NCI-H524 treated with DMSO at 0.1 percent for 48 hours (cell line): ENCODE measurements around the gene RABL6.
"Not testable (repeated sequence)": the region's sequence is repeated elsewhere in the genome, so short reads cannot be mapped to it uniquely, and the experiment has no call there.

Experiments
- DNase-seq: peaks from one replicate; lab custom pipeline; 2025; lab: John Stamatoyannopoulos, UW

RABL6 gene

DNA sequence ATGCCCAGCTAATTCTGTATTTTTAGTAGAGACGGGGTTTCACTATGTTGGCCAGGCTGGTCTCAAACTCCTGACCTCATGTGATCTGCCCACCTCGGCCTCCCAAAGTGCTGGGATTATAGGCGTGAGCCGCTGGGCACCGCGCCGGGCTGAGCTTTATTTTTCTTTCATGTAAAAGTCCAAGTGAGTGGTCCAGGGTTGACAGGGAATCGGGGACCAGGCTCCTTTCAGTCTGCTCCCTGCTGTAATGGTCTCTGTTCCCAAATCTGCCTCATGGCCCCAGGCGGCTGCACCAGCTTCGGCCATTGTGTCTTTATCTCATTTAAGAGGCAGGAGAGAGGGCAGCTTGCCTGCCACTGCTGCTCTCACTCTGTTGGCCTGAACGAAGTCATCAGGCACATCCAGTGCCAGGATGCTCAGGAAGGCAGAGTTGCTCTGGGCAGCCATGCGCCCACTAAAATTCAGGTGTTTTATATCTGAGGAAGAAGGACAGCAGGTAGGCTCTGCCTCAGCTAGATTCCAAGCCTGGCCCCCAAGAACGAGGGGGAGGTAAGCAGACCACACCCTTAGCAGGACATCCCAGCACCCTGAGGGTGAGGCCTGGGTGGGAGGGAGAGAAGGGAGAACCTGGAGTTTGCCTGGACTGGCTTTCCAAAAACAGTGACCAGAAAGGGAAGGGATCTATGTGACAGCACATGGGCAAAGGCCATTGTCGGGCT lies 13.3 kb upstream of the RABL6 start:
- DNase-seq = no peak

DNA sequence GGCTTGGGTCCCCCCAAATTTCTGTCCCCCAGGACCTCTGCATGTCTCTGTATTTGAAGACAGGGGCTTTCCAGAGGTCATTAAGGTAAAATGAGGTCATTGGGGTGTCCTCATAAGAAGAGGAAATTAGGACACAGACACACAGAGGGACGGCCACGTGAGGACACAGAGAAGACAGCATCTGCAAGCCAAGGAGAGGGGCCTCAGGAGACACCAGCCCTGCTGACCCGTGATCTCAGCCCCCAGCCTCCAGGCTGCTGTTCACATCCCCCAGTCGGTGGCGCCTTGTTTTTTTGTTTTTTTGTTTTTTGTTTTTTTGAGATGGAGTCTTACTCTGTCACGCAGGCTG lies 12.8 kb upstream of the RABL6 start:
- no peak for DNase-seq

DNA sequence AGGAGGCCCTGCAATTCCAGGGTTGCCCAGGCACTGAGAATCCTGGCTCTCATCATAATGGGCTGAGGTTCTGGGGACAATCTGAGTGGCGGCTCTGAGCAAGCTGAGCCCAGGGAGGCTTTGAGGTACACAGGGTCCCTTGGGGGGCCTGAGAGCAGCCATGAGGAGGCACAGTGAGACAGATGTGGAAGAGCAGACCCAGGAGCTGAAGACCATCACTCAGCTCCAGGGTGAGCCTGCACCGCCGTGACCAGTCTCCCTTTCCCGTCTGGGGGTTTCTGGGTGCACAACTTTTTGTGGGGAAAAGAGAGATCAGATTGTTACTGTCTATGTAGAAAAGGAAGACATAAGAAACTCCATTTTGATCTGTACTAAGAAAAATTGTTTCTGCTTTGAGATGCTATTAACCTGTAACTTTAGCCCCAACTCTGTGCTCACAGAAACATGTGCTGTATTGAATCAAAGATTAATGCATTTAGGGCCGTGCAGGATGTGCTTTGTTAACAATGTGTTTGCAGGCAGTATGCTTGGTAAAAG lies 11.4 kb upstream of the RABL6 start, which contains the start of gene CCDC183:
CCDC183 (plus strand) TSS at position 101 of the 537 bp plus-strand sequence; CDS start at position 161, 60 bp downstream.
- no peak for DNase-seq

DNA sequence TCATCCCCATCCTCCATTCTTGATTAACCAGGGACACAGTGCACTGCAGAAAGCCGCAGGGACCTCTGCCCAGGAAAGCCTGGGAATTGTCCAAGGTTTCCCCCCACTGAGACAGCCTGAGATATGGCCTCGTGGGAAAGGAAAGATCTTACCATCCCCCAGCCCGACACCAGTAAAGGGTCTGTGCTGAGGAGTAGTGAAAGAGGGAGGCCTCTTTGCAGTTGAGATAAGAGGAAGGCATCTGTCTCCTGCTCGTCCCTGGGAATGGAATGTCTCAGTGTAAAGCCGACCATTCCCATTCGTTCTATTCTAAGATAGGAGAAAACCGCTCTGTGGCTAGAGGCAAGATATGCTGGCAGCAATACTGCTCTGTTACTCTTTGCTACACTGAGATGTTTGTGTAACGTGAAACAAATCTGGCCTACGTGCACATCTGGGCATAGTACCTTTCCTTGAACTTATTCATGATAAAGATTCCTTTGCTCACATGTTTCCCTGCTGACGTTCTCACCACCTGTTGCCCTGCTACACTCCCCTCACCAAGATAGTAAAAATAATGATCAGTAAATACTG lies 10.9 kb upstream of the RABL6 start:
- not testable (repeated sequence) for DNase-seq

DNA sequence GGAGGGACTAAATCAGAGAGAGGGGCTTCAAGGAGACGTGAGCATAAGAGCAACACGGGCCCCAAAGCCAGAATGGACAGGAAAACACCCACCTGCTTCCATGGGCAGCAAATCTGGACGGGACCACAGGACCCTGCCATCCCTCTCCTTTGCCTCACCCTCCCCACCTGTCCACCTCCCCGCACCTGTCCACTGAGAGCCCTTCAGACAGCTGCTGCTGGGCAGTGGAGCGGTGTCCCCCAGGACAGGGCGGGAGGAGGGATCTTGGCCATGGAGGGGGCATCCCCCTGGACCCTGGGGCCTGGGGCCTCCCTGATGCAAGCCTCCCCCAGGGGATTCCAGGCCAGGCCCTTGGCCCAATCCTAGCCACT lies 9.1 kb upstream of the RABL6 start:
- DNase-seq = no peak

DNA sequence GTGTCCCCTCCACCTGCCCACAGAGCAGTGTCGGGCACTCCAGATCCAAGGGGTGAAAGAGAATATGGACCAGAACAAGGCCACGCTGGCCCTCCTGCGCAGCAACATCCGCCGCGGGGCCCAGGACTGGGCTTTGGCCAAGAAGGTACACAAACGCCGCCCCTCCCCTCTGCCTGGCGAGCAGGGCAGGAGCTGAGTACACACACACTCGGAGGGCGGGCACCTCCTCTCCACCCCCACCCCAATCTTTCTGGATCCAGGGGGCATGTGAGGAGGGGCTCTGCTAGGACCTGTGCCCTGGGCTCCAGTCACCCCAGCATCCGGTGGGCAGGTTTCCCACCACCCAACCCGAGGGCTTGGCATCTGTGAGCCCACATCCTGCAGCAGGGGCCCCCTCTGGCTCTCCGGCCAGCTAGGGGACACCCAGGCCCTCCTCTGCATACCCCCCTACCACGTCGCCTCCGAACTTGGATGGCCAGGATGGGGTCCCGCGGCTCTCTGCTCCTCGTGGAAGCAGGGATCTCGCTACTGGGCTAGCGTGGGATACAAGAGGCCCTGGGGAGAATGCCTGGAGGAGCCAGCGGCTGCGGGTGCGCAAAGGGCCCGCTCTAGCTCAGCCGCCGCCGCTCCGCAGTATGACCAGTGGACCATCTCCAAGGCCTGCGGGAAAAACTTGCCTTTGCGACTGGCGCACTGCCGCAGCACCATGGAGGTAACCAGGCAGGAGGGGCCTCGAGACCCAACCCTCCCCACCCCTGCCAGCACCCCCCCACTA lies 8.5 kb upstream of the RABL6 start:
- DNase-seq = no peak

DNA sequence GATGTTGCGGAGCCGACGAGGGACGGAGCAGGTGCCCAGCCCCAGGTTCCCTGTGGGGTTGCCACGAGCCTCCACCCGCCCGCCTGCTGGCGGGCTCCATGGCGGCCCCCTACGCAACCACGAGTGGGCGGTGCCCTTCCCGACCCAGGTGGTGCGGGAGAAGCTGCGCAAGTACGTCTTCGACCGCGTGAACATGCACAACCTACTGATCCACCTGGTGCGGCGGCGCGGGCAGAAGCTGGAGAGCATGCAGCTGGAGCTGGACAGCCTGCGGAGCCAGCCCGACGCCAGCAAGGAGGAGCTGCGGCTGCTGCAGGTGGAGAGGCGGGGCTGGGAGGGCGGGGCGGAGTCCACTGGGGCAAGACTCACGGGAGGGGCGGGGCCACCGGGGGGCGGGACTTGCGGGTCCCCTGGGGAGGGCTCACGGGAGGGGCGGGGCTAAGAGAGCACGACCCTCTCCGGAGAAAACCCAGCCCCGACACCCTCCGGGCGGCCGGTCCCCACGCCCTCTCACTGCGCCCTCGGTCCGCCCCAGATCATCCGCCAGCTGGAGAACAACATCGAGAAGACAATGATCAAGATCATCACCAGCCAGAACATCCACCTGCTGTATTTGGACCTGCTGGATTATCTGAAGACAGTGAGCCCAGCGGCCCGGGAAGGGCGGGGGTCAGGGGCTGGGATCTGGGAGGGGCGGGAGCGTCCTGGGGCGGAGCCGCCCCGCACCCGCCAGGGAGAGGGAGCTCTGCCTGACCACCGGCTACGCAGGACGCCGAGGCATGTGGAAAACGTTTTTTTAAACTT lies 7.7 kb upstream of the RABL6 start:
- DNase-seq = peak; percentile 73

DNA sequence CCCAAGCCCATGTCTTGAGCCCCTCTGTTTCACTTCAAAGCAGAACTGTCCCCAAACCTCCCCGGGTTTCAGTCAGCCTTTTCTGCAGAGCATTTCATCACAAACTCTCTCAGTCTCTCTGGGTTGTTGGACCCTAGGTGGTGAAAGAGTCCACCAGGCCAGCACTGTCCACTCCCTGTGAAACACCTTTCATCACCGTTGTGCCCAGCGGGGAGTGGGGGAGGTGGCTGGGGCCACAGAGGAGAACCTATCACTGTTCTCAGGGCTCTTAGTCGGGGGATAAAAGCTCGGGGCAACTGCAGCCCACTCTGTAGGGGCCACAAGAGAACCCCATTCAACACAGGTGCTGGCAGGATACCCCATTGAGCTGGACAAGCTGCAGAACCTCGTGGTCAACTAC lies 5.4 kb upstream of the RABL6 start:
- no peak for DNase-seq

DNA sequence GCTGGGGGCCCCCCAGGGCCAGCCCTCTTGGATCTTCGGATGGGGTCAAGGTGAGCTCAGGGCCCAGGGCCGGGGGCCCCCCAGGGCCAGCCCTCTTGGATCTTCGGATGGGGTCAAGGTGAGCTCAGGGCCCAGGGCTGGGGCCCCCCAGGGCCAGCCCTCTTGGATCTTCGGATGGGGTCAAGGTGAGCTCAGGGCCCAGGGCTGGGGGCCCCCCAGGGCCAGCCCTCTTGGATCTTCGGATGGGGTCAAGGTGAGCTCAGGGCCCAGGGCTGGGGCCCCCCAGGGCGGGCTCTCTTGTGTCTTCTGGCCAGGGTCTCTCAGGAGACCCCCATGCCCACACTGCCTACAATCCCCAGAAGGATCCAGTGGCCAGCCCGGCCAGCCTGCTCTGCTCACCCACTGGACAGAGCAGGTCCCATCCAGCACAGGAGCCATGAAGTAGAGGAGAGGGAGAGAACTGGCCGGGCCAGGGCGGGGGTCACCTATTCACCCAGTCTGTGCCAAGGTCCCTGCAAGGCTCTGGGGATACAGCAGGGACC lies 4.7 kb upstream of the RABL6 start:
- DNase-seq = not testable (repeated sequence)

DNA sequence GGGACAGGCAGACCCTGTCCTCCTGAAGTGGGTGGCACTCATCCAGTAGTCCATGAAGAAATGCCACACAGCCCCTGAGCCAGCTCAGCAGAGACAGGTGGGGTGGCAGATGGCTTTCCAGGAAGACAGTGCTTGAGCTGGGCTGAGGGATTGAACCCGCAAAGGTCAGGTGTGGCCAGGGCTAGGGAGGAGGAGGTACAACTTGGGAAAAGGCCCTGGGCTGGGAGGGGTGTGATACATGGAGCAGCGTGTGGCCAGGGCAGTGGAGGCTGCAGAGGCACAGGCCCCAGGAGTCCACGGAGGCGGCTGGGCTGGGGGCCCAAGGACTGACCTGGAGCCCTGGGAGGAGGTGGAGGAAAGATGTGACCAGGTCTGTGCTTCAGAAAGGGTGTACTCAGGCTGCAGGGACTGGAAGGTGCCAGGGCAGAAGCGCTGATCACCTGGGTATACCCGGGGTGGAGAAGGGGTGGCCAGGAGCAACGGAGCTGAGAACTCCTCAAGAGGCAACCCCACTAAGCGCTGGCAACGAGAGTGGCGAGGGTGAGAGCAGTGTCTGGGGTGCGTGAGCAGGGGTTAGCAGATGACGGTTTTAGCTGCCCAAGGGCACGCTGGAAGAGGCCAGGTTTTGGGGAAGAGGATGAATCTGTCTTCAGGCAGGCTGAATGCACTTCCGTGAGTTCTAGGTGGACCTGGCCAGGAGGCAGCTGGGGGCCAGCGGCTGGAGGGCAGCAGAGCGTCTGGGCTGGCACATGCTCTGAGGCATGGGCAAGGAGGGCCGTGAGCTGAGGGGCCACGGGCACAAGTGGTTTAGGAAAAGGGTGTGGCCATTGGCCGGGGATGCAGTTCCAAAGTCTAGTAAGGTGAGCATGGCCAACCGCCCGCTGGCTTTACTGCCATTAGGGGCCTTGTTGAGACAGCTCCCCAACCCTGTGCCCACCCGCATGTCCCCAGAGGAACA lies 3.9 kb upstream of the RABL6 start:
- DNase-seq = peak; percentile 62

DNA sequence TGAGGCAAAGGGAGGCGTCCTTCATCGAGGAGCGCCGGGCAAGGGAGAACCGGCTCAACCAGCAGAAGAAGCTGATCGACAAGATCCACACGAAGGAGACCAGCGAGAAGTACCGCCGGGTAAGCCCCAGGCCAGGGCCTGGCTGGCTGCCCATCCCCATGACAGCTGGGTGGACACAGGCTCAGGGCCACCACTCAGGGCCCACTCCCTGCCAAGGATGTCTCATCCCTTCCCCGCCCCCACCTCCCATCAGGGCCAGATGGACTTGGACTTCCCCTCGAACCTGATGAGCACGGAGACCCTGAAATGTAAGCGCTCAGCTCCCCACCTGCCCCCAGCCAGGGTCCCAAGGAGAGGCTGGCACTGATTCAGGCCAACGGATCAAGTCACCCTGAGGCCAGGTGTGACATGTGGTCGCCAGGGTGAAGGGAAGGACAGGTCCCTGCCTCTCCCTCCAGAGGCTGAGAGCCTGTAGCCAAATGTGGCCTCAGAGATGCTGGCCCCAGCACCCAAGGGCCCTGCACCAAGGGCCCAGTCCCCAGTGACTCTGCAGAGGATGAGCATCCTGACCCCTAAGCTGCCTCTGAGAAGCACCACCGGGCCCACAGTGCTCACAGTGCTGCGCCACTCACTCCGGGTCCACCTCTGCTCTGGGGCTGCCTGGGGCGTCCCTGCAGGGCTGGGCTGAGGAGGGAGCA lies 3.1 kb upstream of the RABL6 start:
- DNase-seq = no peak

DNA sequence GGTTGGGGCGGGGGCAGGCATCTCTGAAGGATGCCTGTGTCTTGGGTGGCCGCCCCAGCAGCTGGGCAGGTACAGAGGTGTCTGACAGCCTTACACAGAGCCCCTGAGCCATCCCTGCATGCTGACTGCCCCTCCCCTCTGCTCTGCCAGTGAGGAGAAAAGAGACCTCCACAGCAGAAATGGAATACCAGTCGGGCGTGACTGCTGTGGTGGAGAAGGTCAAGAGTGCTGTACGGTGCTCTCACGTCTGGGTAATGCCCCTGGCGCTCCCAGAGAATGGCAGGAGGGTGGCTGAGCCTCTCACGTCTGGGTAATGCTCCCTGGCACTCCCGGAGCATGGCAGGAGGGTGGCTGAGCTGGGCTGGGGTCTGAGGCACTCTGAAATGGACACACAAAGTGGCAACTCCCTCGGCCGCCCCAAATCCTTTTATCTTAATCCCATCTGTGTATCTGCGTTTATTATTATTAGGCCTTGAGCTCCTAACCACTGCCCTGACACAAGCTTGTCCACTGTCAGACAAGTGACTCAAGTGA lies 2.5 kb upstream of the RABL6 start:
- no peak for DNase-seq

DNA sequence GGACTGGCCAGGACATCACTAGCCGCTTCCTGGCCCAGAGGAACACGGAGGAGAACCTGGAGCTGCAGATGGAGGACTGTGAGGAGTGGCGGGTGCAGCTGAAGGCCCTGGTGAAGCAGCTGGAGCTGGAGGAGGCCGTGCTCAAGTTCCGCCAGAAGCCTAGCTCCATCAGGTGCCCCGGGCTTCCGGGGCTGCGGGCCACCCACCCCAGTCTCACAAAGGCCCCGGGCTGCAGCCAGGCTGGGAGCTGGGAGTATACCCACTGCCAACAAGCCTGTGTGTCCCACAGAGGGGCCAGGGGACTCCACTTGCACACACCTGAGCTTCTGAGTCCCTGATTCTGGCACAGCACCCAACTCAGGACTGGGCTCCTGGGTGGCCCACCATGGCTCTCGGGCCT lies 1.7 kb upstream of the RABL6 start:
- DNase-seq = no peak

DNA sequence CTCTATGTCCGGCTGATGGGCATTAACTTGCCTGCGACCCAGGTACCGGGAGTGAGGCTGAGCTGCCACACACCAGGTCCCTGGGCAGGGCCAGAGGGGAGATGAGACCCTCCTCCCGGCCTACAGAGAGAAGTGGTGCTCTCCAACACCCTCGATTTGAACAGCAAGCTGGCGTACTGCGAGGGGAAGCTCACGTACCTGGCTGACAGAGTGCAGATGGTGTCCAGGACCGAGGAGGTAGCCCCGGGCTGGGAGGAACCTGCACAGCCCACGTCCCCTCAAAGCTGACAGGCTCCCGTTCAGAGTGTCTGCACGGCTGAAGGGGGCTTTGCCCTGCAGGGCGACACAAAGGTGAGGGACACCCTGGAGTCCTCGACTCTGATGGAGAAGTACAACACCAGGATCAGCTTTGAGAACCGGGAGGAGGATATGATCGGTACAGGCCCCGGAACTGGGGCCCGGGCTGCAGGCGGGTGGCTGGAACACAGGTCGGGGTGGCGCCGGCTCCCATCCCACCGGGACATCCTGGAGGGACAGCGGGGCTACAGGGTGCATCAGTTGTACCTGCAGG lies 1.0 kb upstream of the RABL6 start:
- no peak for DNase-seq

DNA sequence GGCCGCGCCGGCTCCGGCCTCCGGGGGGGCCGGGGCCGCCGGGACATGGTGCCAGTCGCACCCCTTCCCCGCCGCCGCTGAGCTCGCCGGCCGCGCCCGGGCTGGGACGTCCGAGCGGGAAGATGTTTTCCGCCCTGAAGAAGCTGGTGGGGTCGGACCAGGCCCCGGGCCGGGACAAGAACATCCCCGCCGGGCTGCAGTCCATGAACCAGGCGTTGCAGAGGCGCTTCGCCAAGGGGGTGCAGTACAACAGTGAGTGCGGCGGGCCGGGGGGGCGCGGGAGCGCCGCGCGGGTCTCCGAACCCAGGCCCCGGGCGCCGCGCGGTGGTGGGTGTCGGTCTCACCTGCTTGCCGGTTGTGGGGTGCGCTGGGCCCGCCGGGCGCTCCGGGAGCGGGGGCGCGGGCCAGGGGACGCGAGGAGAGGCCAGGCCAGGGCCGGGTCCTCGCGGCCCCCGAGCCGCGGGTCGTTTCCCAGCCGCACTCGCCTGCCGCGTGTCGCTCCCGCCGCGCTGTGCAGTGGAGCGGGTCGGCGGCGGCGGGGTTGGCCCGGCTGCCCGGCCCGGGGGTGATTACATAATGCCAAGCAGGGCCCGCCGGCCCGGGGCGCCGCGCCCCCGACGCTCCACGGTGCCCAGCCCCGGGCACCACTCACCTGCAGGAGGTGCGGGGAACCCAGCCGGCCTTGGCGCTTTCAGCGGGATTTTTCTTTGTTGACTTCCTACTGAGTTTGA lies 492 bp downstream of the RABL6 start:
- no peak for DNase-seq

DNA sequence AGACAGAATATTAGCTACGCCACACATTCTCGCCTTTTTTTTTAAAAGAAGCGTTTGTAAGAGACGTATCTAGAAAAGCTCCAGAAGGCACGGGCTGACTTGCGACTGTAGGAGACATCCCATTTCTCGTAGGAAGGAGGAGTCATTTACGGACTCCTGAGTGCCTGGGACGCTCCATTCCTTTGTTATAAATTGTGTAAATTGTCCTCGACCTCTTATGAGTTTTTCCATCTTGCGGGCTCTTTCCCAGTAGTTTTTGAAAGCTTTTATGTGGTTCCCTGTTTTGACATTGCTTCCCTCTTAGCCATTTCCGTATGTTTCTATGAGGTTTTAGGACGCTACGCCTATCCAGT lies 1.0 kb downstream of the RABL6 start:
- DNase-seq = no peak

DNA sequence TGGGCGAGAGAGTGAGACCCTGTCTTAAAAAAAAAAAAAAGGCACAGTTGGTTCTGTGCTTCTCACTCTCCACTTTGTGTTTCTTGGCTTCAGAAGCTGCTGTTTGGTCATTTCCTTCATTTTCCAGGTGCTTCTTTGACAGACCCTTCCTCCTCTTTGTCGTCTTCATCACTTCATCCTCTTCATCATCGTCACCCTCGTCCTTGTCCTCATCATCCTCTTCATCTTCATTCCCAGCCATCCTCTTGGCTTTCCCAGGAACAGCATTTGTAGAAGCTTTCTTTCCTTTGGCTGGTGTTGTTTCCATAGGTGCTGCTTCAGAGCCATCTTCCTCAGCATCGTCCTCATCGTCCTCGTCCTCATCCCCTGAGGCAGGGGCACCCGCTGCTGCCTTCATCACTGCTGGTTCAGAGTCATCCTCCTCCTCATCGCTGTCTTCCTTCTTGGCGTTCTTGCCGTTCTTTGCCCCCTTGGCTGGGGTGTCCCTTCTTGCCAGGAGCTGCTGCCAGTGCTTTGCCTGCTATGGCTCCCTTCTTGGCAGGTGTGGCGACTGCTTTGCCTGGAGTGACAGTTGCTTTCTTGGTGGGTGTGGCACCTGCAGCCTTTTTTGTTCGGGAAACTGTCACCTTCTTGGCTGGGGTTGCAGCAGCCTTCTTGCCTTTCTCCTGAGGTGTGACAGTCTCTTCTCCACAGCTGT lies 7.1 kb downstream of the RABL6 start:
- DNase-seq = no peak

DNA sequence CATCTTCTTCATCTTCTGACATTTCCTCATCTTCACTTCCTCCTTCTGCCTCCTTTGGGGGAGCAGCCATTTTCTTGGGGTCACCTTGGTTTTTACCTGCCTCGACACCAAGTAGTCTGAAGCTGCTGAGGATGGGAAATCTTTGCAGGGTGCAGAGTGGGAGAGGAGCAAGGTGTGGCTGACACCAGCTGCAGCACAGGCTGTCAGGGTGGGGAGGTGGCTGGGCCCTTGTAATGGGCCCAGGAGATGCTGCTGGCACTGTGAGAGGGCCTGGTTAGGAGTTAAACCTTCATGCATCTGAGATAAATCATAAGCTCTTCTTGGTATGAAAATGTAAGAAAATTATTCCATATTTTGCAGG lies 7.7 kb downstream of the RABL6 start:
- no peak for DNase-seq
